ENCODE results near the gene RPL38. TPM values are rescaled to one million over a fixed set of nuclear protein-coding genes. Genes with fewer than 3 reads are reported as not detected.
A peak's percentile ranks its signal among the peaks of the same experiment; 100 is the strongest.
"Not testable (repeated sequence)": the region's sequence is repeated elsewhere in the genome, so short reads cannot be mapped to it uniquely, and the experiment has no call there.

Gene RPL38
- total RNA-seq, 1 donor from 2014 or later, result 625 TPM

DNA sequence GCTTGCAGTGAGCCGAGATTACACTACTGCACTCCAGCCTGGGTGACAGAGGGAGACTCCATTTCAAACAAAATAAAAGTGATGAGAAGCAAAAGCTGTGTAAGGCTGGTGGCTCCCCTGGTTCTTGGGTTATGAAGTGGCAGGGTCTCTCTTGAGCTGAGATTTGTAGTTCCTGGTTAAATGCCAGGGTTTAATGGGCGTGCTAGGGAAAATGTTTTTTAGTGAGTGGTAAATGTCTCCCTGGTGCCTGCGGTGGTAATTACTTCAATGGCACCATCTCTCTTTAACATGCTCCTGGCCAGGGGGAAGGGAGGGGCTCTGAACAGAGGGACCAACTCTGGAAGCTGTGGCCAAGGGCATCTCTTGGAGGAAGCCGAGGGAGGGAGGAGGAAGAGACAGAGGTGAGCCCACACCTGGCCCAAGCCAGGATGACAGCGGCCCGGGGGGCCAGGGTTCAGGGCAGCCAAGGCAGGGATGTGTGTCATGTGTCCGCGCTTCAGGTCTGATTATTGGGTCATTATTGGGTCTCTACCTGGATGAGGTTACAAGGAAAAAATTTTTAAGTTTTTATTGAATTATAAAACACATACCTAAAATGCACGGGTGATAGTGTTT, 17.8 kb upstream of the RPL38 start:
- no peak for DNase-seq

DNA sequence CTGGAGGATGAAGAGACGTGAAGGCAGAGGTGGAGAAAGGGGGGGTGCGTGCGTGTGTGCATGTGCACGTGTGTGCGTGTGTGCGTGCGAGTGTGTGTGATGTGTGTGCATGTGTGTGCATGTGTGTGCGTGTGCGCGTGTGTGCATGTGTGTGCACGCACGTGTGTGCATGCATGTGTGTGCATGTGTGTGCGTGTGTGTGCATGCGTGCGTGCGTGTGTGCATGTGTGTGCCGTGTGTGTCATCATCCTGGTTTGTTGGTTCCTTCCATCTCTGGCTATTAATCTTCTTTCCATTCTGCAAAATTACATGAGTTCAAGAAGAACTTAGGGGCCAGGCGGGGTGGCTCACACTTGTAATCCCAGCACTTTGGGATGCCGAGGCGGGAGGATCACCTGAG, 17.0 kb upstream of the RPL38 start:
- DNase-seq, result no peak

DNA sequence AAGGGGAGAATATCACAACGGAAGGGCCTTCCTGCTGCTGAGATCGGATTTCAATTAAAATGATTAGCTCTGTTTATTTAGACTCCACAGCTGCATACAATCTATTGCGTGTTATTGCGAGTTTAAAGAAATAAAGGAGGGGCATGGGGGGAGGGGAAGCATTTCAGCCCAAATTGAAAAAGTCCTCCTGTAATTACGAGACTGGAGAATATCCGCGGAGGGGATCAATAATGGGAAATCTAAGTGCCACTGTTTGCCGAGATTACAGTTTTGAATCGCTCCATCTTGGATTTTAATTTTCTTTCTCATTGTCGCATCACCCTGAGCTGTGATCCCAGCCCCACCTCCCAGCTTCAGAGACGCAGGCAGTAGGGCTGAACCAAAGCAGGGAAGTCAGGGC, 15.7 kb upstream of the RPL38 start:
- DNase-seq, result no peak

DNA sequence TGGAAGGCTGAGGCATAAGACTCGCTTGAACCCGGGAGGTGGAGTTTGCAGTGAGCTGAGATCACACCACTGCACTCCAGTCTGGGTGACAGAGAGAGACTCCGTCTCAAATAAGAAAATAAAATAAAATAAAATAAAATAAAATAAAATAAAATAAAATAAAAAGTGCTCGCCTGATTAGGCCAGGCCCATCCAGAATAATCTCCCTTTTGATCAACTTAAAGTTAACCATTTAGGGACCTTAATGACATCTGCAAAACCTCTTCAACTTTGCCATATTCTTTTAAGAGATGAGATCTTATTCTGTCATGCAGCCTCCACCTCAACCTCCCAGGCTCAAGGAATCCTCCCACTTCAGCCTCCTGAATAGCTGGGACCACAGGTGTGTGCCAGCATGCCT, 14.8 kb upstream of the RPL38 start:
- DNase-seq, result not testable (repeated sequence)

DNA sequence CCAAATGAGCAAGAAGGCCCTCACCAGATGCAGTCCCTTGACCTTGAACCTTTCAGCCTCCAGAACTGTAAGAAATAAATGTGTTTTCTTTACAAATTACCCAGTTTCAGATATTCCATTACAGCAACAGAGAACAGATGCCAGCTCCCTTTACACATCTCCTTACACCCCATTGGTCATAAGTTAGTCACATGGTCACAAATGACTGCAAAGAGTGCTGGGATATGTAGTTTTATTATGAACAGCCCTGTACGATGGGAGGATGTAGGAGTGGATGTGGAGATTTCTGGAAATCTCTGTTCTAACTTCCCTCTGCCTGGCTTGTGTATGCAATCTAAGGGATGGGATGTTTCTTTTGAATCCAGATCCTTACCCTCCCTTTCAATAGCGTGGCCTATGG, 13.3 kb upstream of the RPL38 start:
- DNase-seq, result peak; percentile 70

DNA sequence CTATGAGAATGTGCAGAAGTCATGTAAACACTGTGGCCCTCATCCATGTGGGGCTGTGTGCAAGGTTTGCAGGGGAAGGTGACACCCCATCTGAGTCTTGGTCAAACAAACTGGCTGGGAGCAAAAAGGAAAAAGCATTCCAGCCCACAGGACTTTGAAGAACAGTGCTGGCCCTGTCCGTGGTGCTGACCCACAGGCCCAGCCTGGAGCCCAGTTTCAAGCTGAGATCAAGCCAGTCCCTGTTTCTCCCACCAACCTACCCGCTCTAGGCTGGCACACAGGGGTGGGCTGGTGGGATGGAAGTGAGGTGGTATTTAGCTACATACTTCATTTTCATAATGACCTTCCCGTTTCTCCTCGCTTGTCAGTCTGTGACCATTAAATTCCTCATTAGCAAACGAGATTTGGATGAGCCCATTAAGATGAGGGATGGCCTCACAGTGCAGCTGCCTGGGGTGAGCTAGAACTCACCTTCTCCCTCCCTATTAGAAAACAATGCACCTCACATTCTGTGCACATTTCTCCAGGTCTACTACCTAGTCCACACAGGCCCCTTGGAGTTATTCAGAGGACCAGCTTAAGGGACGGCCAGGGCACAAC, 12.6 kb upstream of the RPL38 start:
- DNase-seq, result peak; percentile 40

DNA sequence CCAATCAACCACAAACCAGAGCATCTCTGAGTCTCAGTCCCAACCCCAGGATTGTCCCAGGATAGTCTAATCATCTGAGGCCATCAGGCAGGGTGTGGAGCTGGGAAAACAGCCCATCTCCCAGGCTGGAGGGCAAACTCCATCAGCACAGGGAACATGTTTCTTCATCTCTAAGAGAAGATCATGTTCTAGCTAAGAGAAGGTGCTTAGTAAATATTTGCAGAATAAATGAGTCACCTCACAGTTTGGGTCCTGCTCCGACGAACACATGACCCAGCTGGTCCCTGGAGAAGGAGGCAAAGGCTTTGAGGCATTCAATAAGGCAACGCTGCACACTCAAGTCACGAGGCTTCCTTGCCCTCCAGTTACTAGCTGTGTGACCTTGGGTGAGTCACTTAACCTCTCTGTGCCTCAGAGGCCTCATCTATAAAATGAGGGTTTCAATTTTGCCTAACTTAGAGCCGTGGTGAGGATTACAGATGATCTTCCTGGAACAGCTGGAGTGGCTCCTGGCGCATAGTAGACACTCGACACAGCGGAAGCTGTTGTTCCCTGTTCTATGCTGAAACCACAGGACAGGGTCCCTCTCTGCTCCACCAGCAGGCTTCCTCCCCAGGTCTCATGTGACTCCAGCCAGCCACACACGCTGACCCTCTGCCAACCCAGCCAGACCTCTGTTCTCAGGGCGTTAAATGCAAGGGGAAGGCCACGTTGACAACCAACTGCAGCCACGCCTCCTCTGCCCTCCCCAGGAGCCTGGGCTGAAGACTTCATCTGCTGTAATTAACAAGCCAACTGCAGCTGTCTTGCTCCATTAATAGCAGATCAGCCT, 10.3 kb upstream of the RPL38 start:
- no peak for DNase-seq

DNA sequence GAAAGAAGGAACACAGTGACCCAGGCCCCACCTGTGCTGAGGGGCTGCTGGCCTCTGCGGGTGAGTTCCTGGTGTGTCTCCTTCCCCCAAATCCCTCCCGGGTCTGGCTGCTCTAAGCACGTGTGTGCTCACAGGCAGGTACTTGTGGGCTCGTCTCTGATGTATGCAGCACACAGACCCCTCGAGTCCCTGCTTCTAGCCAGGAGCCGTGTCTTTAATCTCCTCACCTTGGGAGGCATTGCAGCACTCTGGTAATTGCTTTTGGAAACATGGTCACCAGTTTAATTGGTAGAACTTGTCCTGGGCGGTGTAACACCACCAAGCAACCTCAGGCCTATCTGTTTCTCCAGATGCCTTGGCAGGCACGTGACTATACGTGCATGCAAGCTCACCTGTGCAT, 8.8 kb upstream of the RPL38 start:
- DNase-seq, result no peak

DNA sequence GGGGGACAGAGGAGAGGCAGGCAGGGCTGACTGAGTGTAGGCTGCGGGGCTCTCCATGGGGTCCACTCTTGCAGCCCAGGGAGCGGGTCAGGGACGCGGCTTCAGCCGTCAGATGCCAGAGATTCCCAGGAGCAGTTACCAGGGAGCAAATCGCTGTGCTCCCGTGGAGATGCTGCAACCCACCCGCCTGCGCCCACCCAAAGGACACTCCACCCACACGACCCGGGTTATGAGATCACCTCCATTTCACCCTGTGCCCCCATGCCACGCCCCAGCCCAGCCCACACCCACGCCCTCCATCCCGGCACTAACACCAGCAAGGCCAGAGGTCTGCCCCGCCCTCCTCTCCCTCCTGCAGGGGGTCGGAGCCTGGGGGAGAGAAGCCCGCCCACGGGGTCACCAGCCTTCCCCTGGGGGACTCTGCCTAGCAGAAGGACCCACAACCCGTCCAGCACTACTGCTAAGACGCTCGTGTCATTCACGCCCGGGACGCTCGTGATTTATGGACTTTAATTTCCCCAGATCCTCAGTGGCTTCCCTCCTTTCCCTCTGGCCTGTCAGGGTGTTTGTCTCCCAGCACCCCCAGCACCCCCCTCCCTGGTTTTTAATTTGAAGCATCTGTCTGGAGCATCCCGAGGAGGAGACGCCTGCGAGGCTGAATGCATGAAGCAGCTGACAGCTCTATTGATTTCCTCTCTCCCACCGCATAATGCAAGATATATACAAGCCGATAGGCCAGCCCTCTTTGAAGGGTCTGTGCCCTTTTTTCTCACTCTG, 6.7 kb upstream of the RPL38 start:
- no peak for DNase-seq

DNA sequence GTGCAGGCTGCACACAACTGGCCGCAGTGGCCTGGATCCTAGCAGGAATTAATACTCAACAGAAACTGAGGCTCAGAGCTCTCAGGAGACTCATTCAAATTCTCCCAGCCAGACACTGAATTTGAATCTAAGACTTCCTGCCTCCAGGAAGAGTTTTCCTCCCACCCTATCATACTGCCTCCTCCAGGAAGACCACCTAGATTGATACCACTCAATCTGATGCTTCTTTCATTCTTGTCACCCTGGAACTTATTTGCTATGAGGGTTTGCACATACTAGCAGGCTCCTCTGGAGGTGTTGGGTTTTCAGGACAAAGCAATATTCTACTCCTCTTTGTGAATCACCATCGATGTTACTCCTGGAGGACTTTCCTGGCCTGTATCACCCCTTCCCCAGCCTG, 5.7 kb upstream of the RPL38 start:
- DNase-seq, result no peak

DNA sequence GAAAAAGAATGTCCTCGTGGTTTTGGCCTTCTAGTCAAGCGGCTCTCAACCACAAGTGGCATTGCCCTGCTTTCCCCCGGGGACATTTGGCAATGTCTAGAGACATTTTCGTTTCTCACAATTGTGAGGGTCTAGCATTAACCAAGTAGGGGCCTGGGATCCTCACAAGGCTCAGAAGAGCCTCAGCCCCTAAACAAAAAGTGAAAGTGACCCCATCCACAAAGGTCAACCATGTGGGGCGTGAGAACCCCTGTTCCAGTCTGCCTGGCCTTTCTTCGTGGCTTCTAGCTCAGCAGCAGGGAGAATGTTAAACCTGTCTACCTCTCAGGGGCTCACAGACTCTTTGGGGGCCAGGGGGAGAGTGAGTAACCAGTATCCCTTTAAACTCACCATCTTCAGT, 4.8 kb upstream of the RPL38 start:
- no peak for DNase-seq

DNA sequence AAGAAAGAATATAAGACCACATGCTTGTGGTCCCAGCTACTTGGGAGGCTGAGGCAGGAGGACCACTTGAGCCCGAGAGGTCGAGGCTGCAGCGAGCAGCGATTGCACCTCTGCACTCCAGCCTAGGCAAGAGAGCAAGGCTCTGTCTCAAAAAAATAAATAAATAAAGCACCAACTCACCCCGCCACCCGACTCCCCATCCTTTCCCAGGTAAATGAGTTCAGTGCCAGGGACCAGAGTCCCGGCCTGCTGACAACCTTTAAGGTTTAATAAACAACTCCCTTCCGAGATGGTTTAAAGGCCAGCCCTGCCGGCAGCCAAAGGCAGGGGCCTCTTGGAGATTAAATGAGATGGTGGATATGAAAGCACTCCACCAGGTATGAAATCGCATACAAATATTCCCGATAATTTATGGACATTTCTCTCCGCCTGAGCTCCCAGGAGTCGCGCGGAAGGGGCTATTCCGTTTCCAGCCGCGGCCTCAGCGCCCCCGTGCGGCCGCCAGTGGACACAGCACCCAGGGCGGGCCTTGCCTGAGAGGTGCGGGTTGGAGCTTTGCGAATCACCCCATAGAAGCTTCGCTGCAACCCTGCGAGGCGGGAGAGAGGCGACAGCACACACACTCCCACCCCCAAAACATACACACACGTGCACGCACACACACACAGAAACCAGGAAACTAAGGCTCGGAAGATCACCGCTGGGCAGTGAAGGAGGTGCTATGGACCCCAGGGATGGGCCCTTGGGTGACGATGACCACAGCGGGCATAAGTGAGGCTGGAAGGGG, 4.0 kb upstream of the RPL38 start:
- peak; percentile 75 for DNase-seq

DNA sequence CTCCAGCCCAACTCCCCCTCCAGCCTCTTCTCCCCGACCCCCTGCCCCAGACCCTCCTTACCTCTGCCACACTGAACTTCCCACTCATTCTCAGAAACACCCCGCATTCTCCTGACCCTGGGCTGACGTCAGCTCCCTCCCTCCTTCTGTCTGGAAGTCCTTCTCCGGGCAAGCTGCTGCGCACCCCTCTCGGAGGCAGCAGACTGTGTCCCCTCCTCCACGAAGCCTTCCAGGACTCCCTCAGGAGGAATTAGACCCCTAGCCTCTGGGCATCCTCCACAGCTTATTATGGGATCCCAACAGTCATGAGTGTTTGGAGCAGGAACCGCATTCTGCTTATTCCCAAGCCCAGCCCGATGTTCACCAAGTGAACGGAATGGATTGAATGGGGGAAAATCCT, 3.4 kb upstream of the RPL38 start:
- no peak for DNase-seq

DNA sequence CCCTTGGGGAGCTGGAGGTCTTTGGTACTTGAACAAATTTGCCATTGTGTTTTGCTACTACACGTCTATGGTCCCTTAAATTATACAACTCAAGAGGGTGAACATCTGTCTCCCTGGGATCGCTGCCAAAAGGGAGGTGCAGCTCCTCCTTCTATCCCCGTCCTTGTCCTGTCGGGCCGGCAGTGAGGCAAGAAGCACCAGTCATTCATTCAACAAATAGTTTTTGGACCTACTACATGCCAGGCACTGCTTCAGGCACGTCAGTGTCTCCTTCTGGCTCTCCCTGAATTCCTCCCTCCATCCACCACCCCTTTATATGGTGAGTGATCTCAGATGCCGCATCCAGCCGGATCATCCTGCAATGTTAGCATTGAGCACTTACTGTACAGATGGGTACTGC, 2.2 kb upstream of the RPL38 start:
- DNase-seq, result no peak

DNA sequence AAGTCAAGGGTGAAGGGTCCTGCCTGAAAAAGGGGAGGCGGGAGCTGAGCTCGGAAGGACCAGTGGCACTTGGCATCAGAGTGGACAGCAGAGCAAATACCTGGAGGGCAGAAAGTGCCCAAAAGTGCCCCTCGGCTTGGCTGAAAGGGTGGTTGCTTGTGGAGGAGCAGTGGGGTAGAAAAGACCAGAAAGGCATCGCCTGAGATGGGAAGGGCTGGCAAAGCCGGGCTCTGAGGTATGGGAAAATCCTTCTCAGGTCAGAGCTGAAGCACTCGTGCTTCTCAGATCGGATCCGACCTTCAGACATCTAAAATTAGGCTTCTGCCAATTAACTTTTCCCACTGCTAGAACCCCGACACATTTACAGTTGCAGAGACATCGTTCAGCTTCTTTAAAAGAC, 1.5 kb upstream of the RPL38 start:
- no peak for DNase-seq

DNA sequence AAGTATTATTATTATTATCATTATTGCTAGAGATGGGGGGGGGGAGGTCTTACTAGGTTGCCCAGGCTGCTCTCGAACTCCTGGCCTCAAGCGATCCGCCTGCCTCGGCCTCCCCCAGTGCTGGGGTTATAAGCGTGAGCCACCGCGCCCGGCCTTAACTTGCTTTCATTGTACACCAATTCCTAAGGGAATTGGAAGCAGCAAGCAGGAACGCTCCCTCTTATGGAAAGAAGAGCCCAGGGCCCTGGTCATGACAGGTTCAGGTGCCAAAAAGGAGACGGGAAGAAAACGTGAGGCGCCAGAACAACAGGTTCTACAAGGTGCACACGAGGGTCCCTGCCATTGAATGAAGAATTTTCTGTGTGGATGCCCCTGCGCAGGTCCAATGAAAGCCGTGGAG, 540 bp upstream of the RPL38 start:
- no peak for DNase-seq

DNA sequence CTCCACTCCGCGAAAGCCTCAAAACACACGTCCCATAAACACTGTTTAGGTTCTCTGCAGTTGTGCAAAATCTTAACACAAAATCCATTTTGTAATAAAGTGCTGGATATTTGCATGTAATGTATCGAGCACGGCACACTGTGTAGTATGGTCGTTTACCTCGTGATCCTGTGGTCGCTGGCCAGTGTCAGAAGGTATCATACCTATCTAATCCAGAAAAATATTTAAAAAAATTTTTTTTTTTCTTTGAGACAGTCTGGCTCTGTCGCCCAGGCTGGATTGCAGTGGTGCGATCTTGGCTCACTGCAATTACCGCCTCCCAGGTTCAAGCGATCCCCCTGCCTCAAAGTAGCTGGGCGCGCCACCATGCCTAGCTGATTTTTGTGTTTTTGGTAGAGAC, 996 bp downstream of the RPL38 start:
- DNase-seq, result no peak

DNA sequence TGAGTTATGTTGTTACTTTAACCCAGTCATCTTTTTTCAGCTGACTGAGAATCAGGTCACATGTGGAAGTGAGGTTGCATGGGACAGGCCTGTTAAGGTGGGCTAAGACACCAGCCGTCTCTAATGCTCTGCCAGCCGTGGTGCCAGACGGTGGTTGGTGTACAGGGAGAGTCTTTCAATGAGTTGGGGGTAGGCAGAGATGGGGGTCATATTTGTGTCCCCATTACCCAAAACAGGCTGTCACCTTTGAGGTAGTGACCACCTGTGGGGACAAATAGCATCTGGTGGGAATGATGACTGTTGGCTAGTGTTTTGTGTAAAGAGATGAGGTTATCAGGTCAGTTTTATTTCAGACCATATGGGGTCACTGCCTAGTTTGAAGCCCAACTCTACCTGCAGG, 1.8 kb downstream of the RPL38 start:
- no peak for DNase-seq

DNA sequence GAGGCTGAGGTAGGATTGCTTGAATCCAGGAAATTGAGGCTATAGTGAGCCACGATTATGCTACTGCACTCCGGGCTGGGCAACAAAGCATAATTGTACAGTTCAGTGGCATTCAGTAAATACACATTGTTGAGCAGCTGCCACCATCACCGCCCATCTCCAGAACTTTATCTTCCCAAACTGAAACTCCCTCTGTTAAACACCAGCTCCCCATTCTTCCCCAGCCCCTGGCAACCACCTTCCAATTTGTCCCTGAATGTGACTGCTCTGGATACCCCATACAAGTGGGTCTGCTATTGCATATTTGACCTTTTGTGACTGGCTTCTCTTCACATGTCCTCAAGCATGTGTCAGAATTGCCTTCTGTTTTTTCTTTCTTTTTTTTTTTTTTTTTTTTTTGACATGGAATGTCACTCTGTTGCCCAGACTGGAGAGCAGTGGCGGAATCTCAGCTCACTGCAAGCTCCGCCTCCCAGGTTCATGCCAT, 2.9 kb downstream of the RPL38 start:
- DNase-seq, result no peak

DNA sequence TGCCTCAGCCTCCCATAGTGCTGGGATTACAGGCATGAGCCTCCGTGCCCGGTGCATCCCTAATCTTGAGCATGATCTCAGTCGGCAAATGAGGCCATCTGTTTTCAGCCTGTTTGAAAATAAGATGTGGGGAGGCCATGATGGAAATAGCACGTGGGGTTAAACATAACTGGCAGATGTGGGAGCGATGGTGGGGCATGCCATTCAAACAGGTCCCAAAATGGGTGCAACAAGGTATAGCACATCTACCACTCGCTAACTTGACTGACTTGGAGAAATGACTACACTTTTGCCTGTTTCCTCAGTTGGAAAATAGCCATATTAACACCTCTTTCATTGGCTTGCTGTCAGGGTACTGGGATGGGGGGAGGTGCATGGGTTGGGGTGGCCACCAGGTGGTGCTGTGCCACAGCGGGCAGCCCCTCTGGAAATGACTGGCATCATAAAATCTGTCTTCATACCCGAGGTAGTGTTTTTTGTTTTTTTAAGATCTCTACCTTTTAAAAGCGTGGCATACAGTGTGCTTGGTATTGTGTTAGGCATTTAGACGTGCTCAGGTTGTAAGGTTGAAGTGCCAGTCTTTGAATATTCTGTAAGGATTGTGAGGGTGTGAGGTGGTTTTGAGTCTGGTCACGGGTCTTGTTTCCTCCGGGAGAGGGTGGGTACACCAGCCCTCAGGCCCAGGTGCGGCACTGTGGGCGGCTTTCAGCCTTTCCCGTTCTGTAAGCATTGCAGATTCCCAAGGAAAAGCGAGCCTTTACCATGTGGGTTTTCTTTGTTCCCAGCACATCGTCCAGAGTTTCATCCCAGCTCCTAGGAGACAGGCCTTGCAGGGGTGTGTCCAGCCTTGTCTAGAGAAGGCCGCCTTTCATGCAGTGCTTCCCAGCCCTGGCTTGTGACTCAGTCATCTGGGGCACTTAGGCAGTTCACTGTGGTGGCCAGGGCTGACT, 7.0 kb downstream of the RPL38 start:
- peak; percentile 84 for DNase-seq
